WTC11 (cell line): ENCODE data around the gene ZSCAN21. TPM values are rescaled to one million over a fixed set of nuclear protein-coding genes. Genes with fewer than 3 reads are reported as not detected.

ENCODE experiments used
- ATAC-seq: fragments of 200-7000 bp; cut with Tn5 transposase; 2 replicates; pipeline ENCODE4 v1.10.0; 2021; ENCODE audit warnings: mild to moderate bottlenecking, moderate library complexity
- CTCF ChIA-PET: fragments of 300-600 bp; sonication (Branson Sonifier 250); formaldehyde crosslinking; loops from one replicate; lab custom pipeline; 2021; ENCODE audit warnings: antibody characterized with exemption; lab: Charles Lee
- POLR2A ChIA-PET: fragments of 350-600 bp; sonication (Branson Sonifier 250); formaldehyde crosslinking; loops from one replicate; lab custom pipeline; 2021; ENCODE audit warnings: antibody characterized with exemption; lab: Charles Lee
- DNase-seq: peaks from one replicate; pipeline ENCODE4 v3.0.0; 2021; ENCODE audit warnings: low spot score
- H3K27ac Mint-ChIP-seq: 2 replicates; pipeline ENCODE4 v1.8.0; 2021; ENCODE audit warnings: mixed read lengths
- H3K27me3 Mint-ChIP-seq: 2 replicates; pipeline ENCODE4 v1.8.0; 2021; ENCODE audit warnings: low read depth, mild to moderate bottlenecking, moderate library complexity, mixed read lengths
- H3K36me3 Mint-ChIP-seq: 2 replicates; pipeline ENCODE4 v1.8.0; 2021; ENCODE audit warnings: mixed read lengths
- H3K4me1 Mint-ChIP-seq: 2 replicates; pipeline ENCODE4 v1.8.0; 2022; ENCODE audit warnings: mixed read lengths
- H3K4me3 Mint-ChIP-seq: 2 replicates; pipeline ENCODE4 v1.8.0; 2021; ENCODE audit warnings: mild to moderate bottlenecking, moderate library complexity, mixed read lengths
- H3K9me3 Mint-ChIP-seq: 2 replicates; pipeline ENCODE4 v1.8.0; 2021; ENCODE audit warnings: mixed read lengths
- ATF1 ChIP-seq: sonication (generic); formaldehyde crosslinking; IDR thresholded peaks from 2 replicates; pipeline ENCODE4 v1.8.1; 2023; ENCODE audit warnings: mild to moderate bottlenecking, moderate library complexity, missing genetic modification reagents
- CREM ChIP-seq: sonication (generic); formaldehyde crosslinking; IDR thresholded peaks from 2 replicates; pipeline ENCODE4 v1.8.1; 2022; ENCODE audit warnings: mild to moderate bottlenecking, missing genetic modification reagents, moderate library complexity
- FOXK1 ChIP-seq: sonication (generic); formaldehyde crosslinking; IDR thresholded peaks from 2 replicates; pipeline ENCODE4 v1.8.0; 2022; ENCODE audit warnings: mild to moderate bottlenecking, moderate library complexity, missing genetic modification reagents
- GTF2I ChIP-seq: fragments of 250-450 bp; sonication (Bioruptor Pico); conservative IDR thresholded peaks from 2 replicates; pipeline ENCODE4 v1.4.0; 2021; ENCODE audit warnings: mild to moderate bottlenecking
- JAZF1 ChIP-seq: fragments of 250-450 bp; sonication (Bioruptor Pico); IDR thresholded peaks from 2 replicates; pipeline ENCODE4 v1.9.0; 2021; ENCODE audit warnings: moderate library complexity, mild to moderate bottlenecking, inconsistent platforms
- NFE2L1 ChIP-seq: sonication (generic); formaldehyde crosslinking; IDR thresholded peaks from 2 replicates; pipeline ENCODE4 v1.8.1; 2023; ENCODE audit warnings: missing genetic modification reagents
- NFYB ChIP-seq: sonication (generic); formaldehyde crosslinking; conservative IDR thresholded peaks from 2 replicates; pipeline ENCODE4 v1.8.0; 2022; ENCODE audit warnings: low read depth, missing genetic modification reagents
- PRDM15 ChIP-seq: sonication (generic); formaldehyde crosslinking; IDR thresholded peaks from 2 replicates; pipeline ENCODE4 v1.8.0; 2022; ENCODE audit warnings: missing genetic modification reagents
- PRRX2 ChIP-seq: fragments of 250-450 bp; sonication (Bioruptor Pico); IDR thresholded peaks from 2 replicates; pipeline ENCODE4 v1.8.0; 2021; ENCODE audit warnings: mild to moderate bottlenecking
- SMAD4 ChIP-seq: sonication (generic); formaldehyde crosslinking; IDR thresholded peaks from 2 replicates; pipeline ENCODE4 v1.8.0; 2022; ENCODE audit warnings: mild to moderate bottlenecking, missing genetic modification reagents
- TEAD4 ChIP-seq: sonication (generic); formaldehyde crosslinking; IDR thresholded peaks from 2 replicates; pipeline ENCODE4 v1.8.0; 2022; ENCODE audit warnings: mild to moderate bottlenecking, missing genetic modification reagents
- TP53 ChIP-seq: sonication (generic); formaldehyde crosslinking; IDR thresholded peaks from 2 replicates; pipeline ENCODE4 v1.8.1; 2023; ENCODE audit warnings: mild to moderate bottlenecking, missing genetic modification reagents
- ZNF138 ChIP-seq: sonication (generic); formaldehyde crosslinking; conservative IDR thresholded peaks from 2 replicates; pipeline ENCODE4 v1.8.1; 2022; ENCODE audit warnings: mild to moderate bottlenecking, moderate library complexity, missing genetic modification reagents
- ZNF219 ChIP-seq: sonication (generic); formaldehyde crosslinking; IDR thresholded peaks from 2 replicates; pipeline ENCODE4 v1.8.0; 2023; ENCODE audit warnings: missing genetic modification reagents, mild to moderate bottlenecking, borderline replicate concordance
- ZNF425 ChIP-seq: fragments of 250-450 bp; sonication (Bioruptor Pico); conservative IDR thresholded peaks from 2 replicates; pipeline ENCODE4 v1.9.0; 2021; ENCODE audit warnings: mild to moderate bottlenecking
- total RNA-seq: library from RNA; stranded (reverse); gene quantifications from 3 replicates; pipeline ENCODE4 v1.2.3, GENCODE V29; 2021
- TF ChIP-seq, protein P1 (sequence below): sonication (generic); formaldehyde crosslinking; IDR thresholded peaks from 2 replicates; pipeline ENCODE4 v1.8.1; 2023; ENCODE audit warnings: mild to moderate bottlenecking, moderate library complexity, missing genetic modification reagents

The ZSCAN21 gene
- total RNA-seq, 1 experiment from 2014 or later: 25.5 TPM

GRCh38 chr7:100064162-100064561 is 14.6 kb downstream of the ZSCAN21 start (continued):
- TF ChIP-seq PRRX2 (CRISPR knock-in tag): no peak
- TF ChIP-seq NFE2L1 (CRISPR knock-in tag): no peak

GRCh38 chr7:100065452-100066186 is 16.0 kb downstream of the ZSCAN21 start:
- DNase-seq (no peak), ATAC-seq (no peak)
- Mint-ChIP-seq H3K27ac (no peak overlapping the region), H3K9me3 (peaks cover 11% of the 10 kb centered on the region), H3K4me1 (no peaks in the 10 kb centered on the region), H3K36me3 (peaks cover 58% of the 10 kb centered on the region), H3K27me3 (no peaks in the 10 kb centered on the region; the same call in 1 of the 2 replicates), H3K4me3 (no peak overlapping the region)
- no peak for TF ChIP-seq FOXK1 (CRISPR knock-in tag)
- no peak for TF ChIP-seq ZNF138 (CRISPR knock-in tag)
- no peak for TF ChIP-seq TEAD4 (CRISPR knock-in tag)
- no peak for TF ChIP-seq NFYB
- TF ChIP-seq TP53 (CRISPR knock-in tag): no peak
- no peak for TF ChIP-seq JAZF1 (CRISPR knock-in tag)
- TF ChIP-seq, protein P1, sequence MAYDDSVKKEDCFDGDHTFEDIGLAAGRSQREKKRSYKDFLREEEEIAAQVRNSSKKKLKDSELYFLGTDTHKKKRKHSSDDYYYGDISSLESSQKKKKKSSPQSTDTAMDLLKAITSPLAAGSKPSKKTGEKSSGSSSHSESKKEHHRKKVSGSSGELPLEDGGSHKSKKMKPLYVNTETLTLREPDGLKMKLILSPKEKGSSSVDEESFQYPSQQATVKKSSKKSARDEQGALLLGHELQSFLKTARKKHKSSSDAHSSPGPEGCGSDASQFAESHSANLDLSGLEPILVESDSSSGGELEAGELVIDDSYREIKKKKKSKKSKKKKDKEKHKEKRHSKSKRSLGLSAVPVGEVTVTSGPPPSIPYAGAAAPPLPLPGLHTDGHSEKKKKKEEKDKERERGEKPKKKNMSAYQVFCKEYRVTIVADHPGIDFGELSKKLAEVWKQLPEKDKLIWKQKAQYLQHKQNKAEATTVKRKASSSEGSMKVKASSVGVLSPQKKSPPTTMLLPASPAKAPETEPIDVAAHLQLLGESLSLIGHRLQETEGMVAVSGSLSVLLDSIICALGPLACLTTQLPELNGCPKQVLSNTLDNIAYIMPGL: no peak
- no peak for TF ChIP-seq GTF2I
- TF ChIP-seq PRDM15 (CRISPR knock-in tag): no peak
- no peak for TF ChIP-seq ZNF425 (CRISPR knock-in tag)
- POLR2A ChIA-PET: no interaction called here
- CTCF ChIA-PET: no interaction called here

DNA sequence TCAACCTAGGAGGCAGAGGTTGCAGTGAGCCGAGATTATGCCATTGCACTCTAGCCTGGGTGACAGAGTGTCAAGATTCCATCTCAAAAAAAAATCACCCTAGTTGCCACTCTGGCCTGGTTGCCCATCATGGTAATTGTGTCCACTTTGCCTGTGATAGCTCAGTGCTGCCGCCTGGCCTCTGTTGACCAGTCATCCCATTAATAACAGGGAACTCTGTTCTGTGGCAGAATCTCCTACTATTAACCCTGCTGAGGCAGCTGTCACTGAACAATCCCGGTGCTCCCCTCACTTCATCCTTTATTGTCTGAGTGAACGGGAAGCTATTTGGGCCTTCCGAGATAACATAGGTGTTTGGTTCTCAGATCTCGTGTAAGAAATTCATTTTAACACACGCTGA is 17.4 kb downstream of the ZSCAN21 start:
- H3K36me3 Mint-ChIP-seq: peaks cover 59% of the 10 kb centered on the region
- peaks cover 24% of the 10 kb centered on the region for H3K9me3 Mint-ChIP-seq
- CTCF ChIA-PET: interaction anchor here (0.5 to 1.3 kb wide), 7 partner anchors 17 to 762 kb away, joined by 3 to 5 read pairs (median 3); no protein-coding TSS in a partner anchor
- DNase-seq: no peak
- H3K4me1 Mint-ChIP-seq: no peaks in the 10 kb centered on the region
- TF ChIP-seq TEAD4 (CRISPR knock-in tag): no peak
- TF ChIP-seq ATF1: no peak
- no peak for TF ChIP-seq ZNF219
- TF ChIP-seq CREM (CRISPR knock-in tag): no peak
- TF ChIP-seq SMAD4 (CRISPR knock-in tag): no peak
- TF ChIP-seq, all 79 proteins: peak for 0
- H3K27ac Mint-ChIP-seq: no peak overlapping the region
- POLR2A ChIA-PET: interaction anchor here (0.6 kb wide), 1 partner anchor 35 kb away, joined by 3 read pairs; the partner anchor contains the start of gene AP4M1
- no peak overlapping the region for H3K4me3 Mint-ChIP-seq
- peak; percentile 62 for ATAC-seq
- peaks cover 10% of the 10 kb centered on the region for H3K27me3 Mint-ChIP-seq
